K562 (cell line): ENCODE measurements around the gene CNKSR3. TPM values are rescaled to one million over a fixed set of nuclear protein-coding genes. Genes with fewer than 3 reads are reported as not detected.

Source experiments
- ATAC-seq: fragments of 200-7000 bp; cut with Tn5 transposase; 3 replicates; pipeline ENCODE4 v1.9.1; 2020; ENCODE audit warnings: moderate library complexity
- BruUV-seq: library from RNA; stranded (reverse); fragments of 400-500 nt; replicated peaks from 2 replicates; lab custom pipeline; 2021; lab: Mats Ljungman, UMichigan
- CTCF ChIA-PET: fragments of 300-600 bp; formaldehyde crosslinking; extraction: SDS; loops from one replicate; lab custom pipeline; 2021; ENCODE audit warnings: low intra/inter-chr PET ratio; lab: Yijun Ruan, JAX
- POLR2A ChIA-PET: fragments of 300-600, 350-650 bp; sonication (Branson Sonifier 250); formaldehyde crosslinking; extraction: SDS; loops from one replicate; lab custom pipeline; 2021; ENCODE audit warnings: antibody characterized with exemption, inconsistent platforms; lab: Yijun Ruan, JAX
- DNase-seq, 4 experiments: peaks; one replicate each; pipeline versions ENCODE4 v3.0.0 to v3.0.0-alpha.2; 2011 to 2018; ENCODE audit warnings: low spot score in 3 of 4, mixed read lengths in 3 of 4; ENCODE audit errors: extremely low read depth in 1 of 4
- FAIRE-seq: peaks from 2 replicates; lab custom pipeline; 2011; peaks lifted over from hg19 to GRCh38; lab: Jason Lieb, UNC
- H2AFZ ChIP-seq: 2 replicates; pipeline ENCODE4 v1.6.0; 2011; ENCODE audit warnings: low read depth, low read length, control low read depth, inconsistent platforms
- H3K27ac ChIP-seq: fragments of 200-600 bp; 3 replicates; pipeline ENCODE4 v1.8.0; 2011; ENCODE audit warnings: low read depth, mild to moderate bottlenecking, control low read depth, inconsistent platforms, low read length, moderate library complexity, mixed read lengths; ENCODE audit errors: extremely low read depth
- H3K27me3 ChIP-seq, 2 experiments: fragments of 300-600 bp in 1 of 2; 2 replicates in 1 of 2; 3 replicates in 1 of 2; pipeline versions ENCODE4 v1.6.0 to v1.8.0; 2011; ENCODE audit warnings: inconsistent platforms in 2 of 2, low read length in 2 of 2, mild to moderate bottlenecking in 1 of 2, mixed read lengths in 1 of 2, moderate library complexity in 1 of 2; ENCODE audit not compliant: control insufficient read depth in 2 of 2, insufficient read depth in 2 of 2
- H3K36me3 ChIP-seq: fragments of 300-600 bp; 3 replicates; pipeline ENCODE4 v1.8.0; 2011; ENCODE audit warnings: mild to moderate bottlenecking, low read length, inconsistent platforms; ENCODE audit not compliant: control insufficient read depth, insufficient read depth
- H3K4me1 ChIP-seq, 2 experiments: fragments of 200-600 bp in 1 of 2; replicated peaks in 1 of 2; 2 replicates in 1 of 2; 3 replicates in 1 of 2; pipeline versions ENCODE4 v1.5.1 to v1.8.0; 2011; ENCODE audit warnings: inconsistent platforms in 2 of 2, low read length in 2 of 2, mild to moderate bottlenecking in 1 of 2, mixed read lengths in 1 of 2, moderate library complexity in 1 of 2; ENCODE audit not compliant: control insufficient read depth in 2 of 2, insufficient read depth in 2 of 2
- H3K4me2 ChIP-seq: 2 replicates; pipeline ENCODE4 v1.6.1; 2011; ENCODE audit warnings: low read length, control low read depth, inconsistent platforms, mixed read lengths; ENCODE audit not compliant: insufficient read depth
- H3K4me3 ChIP-seq: fragments of 200-600 bp; sonication (generic), shearing (Covaris generic); 2 replicates; pipeline ENCODE4 v1.5.1; 2016; ENCODE audit warnings: control low read depth, inconsistent platforms
- H3K79me2 ChIP-seq: fragments of 200-600 bp; 3 replicates; pipeline ENCODE4 v1.8.0; 2011; ENCODE audit warnings: low read length, inconsistent platforms; ENCODE audit not compliant: control insufficient read depth, insufficient read depth
- H3K9ac ChIP-seq, 2 experiments: 2 replicates each; pipeline versions ENCODE4 v1.6.0 to v1.6.1; 2011; ENCODE audit warnings: low read depth in 2 of 2, low read length in 2 of 2, control low read depth in 1 of 2, inconsistent platforms in 1 of 2, mild to moderate bottlenecking in 1 of 2, mixed read lengths in 1 of 2; ENCODE audit not compliant: insufficient read depth in 1 of 2
- H3K9me1 ChIP-seq: one replicate; pipeline ENCODE4 v1.6.0; 2011; ENCODE audit warnings: inconsistent platforms, mild to moderate bottlenecking, low read length, moderate library complexity; ENCODE audit not compliant: control insufficient read depth, insufficient read depth
- H3K9me3 ChIP-seq: replicated peaks from 2 replicates; pipeline ENCODE4 v1.5.1; 2011; ENCODE audit warnings: low read depth, low read length, inconsistent platforms; ENCODE audit not compliant: control insufficient read depth, insufficient read depth
- H4K20me1 ChIP-seq: replicated peaks from 2 replicates; pipeline ENCODE4 v1.6.1; 2011; ENCODE audit warnings: low read length, inconsistent platforms, mixed read lengths; ENCODE audit not compliant: control insufficient read depth, insufficient read depth
- CBX3 ChIP-seq, 2 experiments: IDR thresholded peaks; 1 replicate in 1 of 2; 2 replicates in 1 of 2; pipeline ENCODE4 v1.6.1; 2012; ENCODE audit warnings: inconsistent platforms in 2 of 2, low read length in 2 of 2, borderline replicate concordance in 1 of 2, control low read depth in 1 of 2
- EP300 ChIP-seq: IDR thresholded peaks from 2 replicates; pipeline ENCODE4 v1.6.1; 2012; ENCODE audit warnings: low read length, improper control_type of control experiment
- GABPB1 ChIP-seq: sonication (generic); formaldehyde crosslinking; IDR thresholded peaks from 2 replicates; pipeline ENCODE4 v1.8.0; 2022; ENCODE audit warnings: mild to moderate bottlenecking, missing genetic modification reagents
- KLF13 ChIP-seq: fragments of 450-650 bp; IDR thresholded peaks from 2 replicates; pipeline ENCODE4 v1.6.1; 2016; ENCODE audit warnings: missing genetic modification characterization, low read depth, mild to moderate bottlenecking, missing compliant biosample characterization, moderate library complexity, borderline replicate concordance
- L3MBTL2 ChIP-seq: fragments of 450-650 bp; IDR thresholded peaks from 2 replicates; pipeline ENCODE4 v1.6.1; 2016; ENCODE audit warnings: mild to moderate bottlenecking, moderate library complexity
- POLR3A ChIP-seq: IDR thresholded peaks from 2 replicates; pipeline ENCODE4 v1.6.1; 2011; ENCODE audit warnings: borderline replicate concordance, mild to moderate bottlenecking, moderate library complexity; ENCODE audit not compliant: insufficient read length, insufficient read depth; ENCODE audit errors: extremely low read depth
- RFX7 ChIP-seq: fragments of 250-450 bp; sonication (Bioruptor Pico); IDR thresholded peaks from 2 replicates; pipeline ENCODE4 v1.5.1; 2021; ENCODE audit warnings: mild to moderate bottlenecking
- THRA ChIP-seq: fragments of 450-650 bp; IDR thresholded peaks from 2 replicates; pipeline ENCODE4 v1.6.1; 2017; ENCODE audit warnings: mild to moderate bottlenecking, moderate library complexity
- TRIM28 ChIP-seq: fragments of 450-650 bp; IDR thresholded peaks from 2 replicates; pipeline ENCODE4 v1.6.1; 2017
- ZBTB7A ChIP-seq: IDR thresholded peaks from 2 replicates; pipeline ENCODE4 v1.6.1; 2011; ENCODE audit warnings: low read depth, mild to moderate bottlenecking, low read length, moderate library complexity, borderline replicate concordance; ENCODE audit not compliant: control insufficient read depth
- ZNF140 ChIP-seq: fragments of 250-450 bp; sonication (Bioruptor Pico); IDR thresholded peaks from 2 replicates; pipeline ENCODE4 v1.8.0; 2021; ENCODE audit warnings: moderate library complexity, mild to moderate bottlenecking, inconsistent platforms
- ZNF23 ChIP-seq: fragments of 250-450 bp; sonication (Bioruptor Pico); IDR thresholded peaks from 2 replicates; pipeline ENCODE4 v1.4.0; 2020; ENCODE audit warnings: mild to moderate bottlenecking
- WGBS: fragments of 100-300 bp; shearing (Covaris generic); methylation state at CpG from one replicate; pipeline ENCODE4 v1.1.6; 2016; ENCODE audit warnings: low coverage, mixed read lengths; ENCODE audit not compliant: insufficient coverage; ENCODE audit errors: missing lambda C conversion rate; 5-methylcytosine and 5-hydroxymethylcytosine counted together
- in situ Hi-C: fragments of 300-500 bp; cut with MboI; formaldehyde crosslinking; loops from 4 replicates; pipeline ENCODE4 v1.15.0; 2018; ENCODE audit warnings: inconsistent platforms, mixed read lengths
- intact Hi-C: fragments of 100-400 bp; cut with micrococcal nuclease; formaldehyde crosslinking; loops from 2 replicates; pipeline ENCODE4 v1.14.2; 2022
- polyA plus RNA-seq, 8 experiments: library from polyadenylated mRNA; depleted of rRNA in 4 of 8; stranded (reverse) in 5 of 8; unstranded in 3 of 8; fragments of >200 nt; fragmentation: Nextera tagmentation in 2 of 8; fragmentation: Illumina TruSeq in 1 of 8; extraction: Ambion mirVana in 2 of 8; extraction: Trizol in 1 of 8; gene quantifications; 2 replicates each; pipeline versions ENCODE4 v1.2.1 to v1.2.3, GENCODE V29; 2011 to 2014; ENCODE audit warnings: inconsistent platforms in 1 of 8, missing spikeins in 1 of 8
- total RNA-seq, 7 experiments: library from RNA; depleted of rRNA in 6 of 7; stranded (reverse); fragments of >200 nt in 6 of 7; fragmentation: Illumina TruSeq in 2 of 7; extraction: Trizol in 2 of 7; gene quantifications; 2 replicates each; pipeline versions ENCODE4 v1.2.1 to v1.2.3, GENCODE V29; 2011 to 2021; ENCODE audit warnings: low replicate concordance in 1 of 7
- TF ChIP-seq, protein P1 (sequence below): fragments of 450-650 bp; formaldehyde crosslinking; IDR thresholded peaks from 2 replicates; pipeline ENCODE4 v1.4.0; 2020; ENCODE audit warnings: mild to moderate bottlenecking, mixed read lengths

Gene CNKSR3
- total and polyA plus RNA-seq, 9 of the 15 experiments (the other 6 are each of a cell fraction or from before 2014, with no cell fraction given) = 4.5 to 29.6 (median 9.5) TPM

GRCh38 chr6:154341871-154342270, 168.6 kb downstream of the CNKSR3 start:
- BruUV-seq = no TSS peak
- H3K27me3 ChIP-seq = peaks cover 5 to 14% of the 10 kb centered on the region in 2 experiments; a peak in 3 of 5 replicates
- no peak overlapping the region for H3K27ac ChIP-seq
- H3K9ac ChIP-seq = no peak overlapping the region
- 14% methylated on average over 5 of the region's 5 CpGs for WGBS
- H3K36me3 ChIP-seq = no peaks in the 10 kb centered on the region
- H3K9me1 ChIP-seq = no peaks in the 10 kb centered on the region
- ChIA-PET POLR2A (interaction anchor here (0.5 to 0.8 kb wide), 2 partner anchors 15 to 338 kb away, joined by 3 to 4 read pairs; no protein-coding TSS in a partner anchor), CTCF (no interaction called here)
- no peaks in the 10 kb centered on the region for H4K20me1 ChIP-seq
- ATAC-seq (no peak), DNase-seq (no peak), FAIRE-seq (no peak)
- no peak overlapping the region for H2AFZ ChIP-seq
- intact Hi-C loops = no loop called here
- no peak overlapping the region for H3K4me2 ChIP-seq
- TF ChIP-seq EP300 (no peak), ZBTB7A (no peak), KLF13 (no peak), CBX3 (IDR thresholded peaks at IDR 0.05; ENCODE audit: borderline replicate concordance in 1 of 2, low read length in 2 of 2) (no peak), L3MBTL2 (no peak), TRIM28 (no peak), ZNF23 (CRISPR knock-in tag) (no peak), RFX7 (CRISPR knock-in tag) (no peak), ZNF140 (CRISPR knock-in tag) (no peak), GABPB1 (no peak), POLR3A (no peak), THRA (no peak)
- TF ChIP-seq, protein P1, sequence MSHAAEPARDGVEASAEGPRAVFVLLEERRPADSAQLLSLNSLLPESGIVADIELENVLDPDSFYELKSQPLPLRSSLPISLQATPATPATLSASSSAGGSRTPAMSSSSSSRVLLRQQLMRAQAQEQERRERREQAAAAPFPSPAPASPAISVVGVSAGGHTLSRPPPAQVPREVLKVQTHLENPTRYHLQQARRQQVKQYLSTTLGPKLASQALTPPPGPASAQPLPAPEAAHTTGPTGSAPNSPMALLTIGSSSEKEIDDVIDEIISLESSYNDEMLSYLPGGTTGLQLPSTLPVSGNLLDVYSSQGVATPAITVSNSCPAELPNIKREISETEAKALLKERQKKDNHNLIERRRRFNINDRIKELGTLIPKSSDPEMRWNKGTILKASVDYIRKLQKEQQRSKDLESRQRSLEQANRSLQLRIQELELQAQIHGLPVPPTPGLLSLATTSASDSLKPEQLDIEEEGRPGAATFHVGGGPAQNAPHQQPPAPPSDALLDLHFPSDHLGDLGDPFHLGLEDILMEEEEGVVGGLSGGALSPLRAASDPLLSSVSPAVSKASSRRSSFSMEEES (CRISPR knock-in tag) = no peak
- no peaks in the 10 kb centered on the region; a peak in 1 of 5 replicates for H3K4me1 ChIP-seq
- in situ Hi-C loops = no loop called here
- no peaks in the 10 kb centered on the region for H3K79me2 ChIP-seq
- no peak overlapping the region for H3K4me3 ChIP-seq
- H3K9me3 ChIP-seq = no peaks in the 10 kb centered on the region
